Activated CD8-positive, alpha-beta memory T cell treated with anti-CD3 and anti-CD28 coated beads, Interleukin-2, amount 10 ng/mL, durations not matched to agents 7 days and 5 days (primary cell): ENCODE data around the gene FRMD4A. TPM values are rescaled to one million over a fixed set of nuclear protein-coding genes. Genes with fewer than 3 reads are reported as not detected.
"Not testable (repeated sequence)": the region's sequence is repeated elsewhere in the genome, so short reads cannot be mapped to it uniquely, and the experiment has no call there.

Source experiments
- ATAC-seq: fragments of 150-1000 bp; cut with Tn5 transposase; one replicate; pipeline ENCODE4 v1.10.0; 2021; ENCODE audit warnings: moderate library complexity
- CTCF ChIA-PET: fragments of 350-600 bp; sonication (Branson Sonifier 250); formaldehyde crosslinking; loops from one replicate; lab custom pipeline; 2021; ENCODE audit warnings: antibody characterized with exemption; lab: Charles Lee
- DNase-seq: peaks from one replicate; pipeline ENCODE4 v3.0.0-alpha.2; 2020
- H3K27ac Mint-ChIP-seq: one replicate; pipeline ENCODE4 v1.8.0; 2021; ENCODE audit warnings: mild to moderate bottlenecking, mixed read lengths
- H3K27me3 Mint-ChIP-seq: one replicate; pipeline ENCODE4 v1.8.0; 2021; ENCODE audit warnings: mixed read lengths
- H3K36me3 Mint-ChIP-seq: one replicate; pipeline ENCODE4 v1.8.0; 2021; ENCODE audit warnings: mild to moderate bottlenecking, mixed read lengths
- H3K4me1 Mint-ChIP-seq: one replicate; pipeline ENCODE4 v1.8.0; 2021; ENCODE audit warnings: mixed read lengths
- H3K4me3 Mint-ChIP-seq: one replicate; pipeline ENCODE4 v1.8.0; 2021; ENCODE audit warnings: mild to moderate bottlenecking, moderate library complexity, mixed read lengths
- H3K9me3 Mint-ChIP-seq: one replicate; pipeline ENCODE4 v1.8.0; 2022; ENCODE audit warnings: low read depth, mixed read lengths
- total RNA-seq, 2 experiments: library from RNA; stranded (reverse); gene quantifications; one replicate each; pipeline ENCODE4 v1.2.3, GENCODE V29; 2021

Gene FRMD4A
- total RNA-seq, 2 experiments from 2014 or later = 0.09 to 1.2 TPM

- peaks cover 7% of the 10 kb centered on the region for H3K4me1 Mint-ChIP-seq
- no peaks in the 10 kb centered on the region for H3K9me3 Mint-ChIP-seq
- no peak for DNase-seq
- no peak overlapping the region for H3K4me3 Mint-ChIP-seq
- H3K27me3 Mint-ChIP-seq = peaks cover 23% of the 10 kb centered on the region
- CTCF ChIA-PET = no interaction called here
- no peak overlapping the region for H3K27ac Mint-ChIP-seq
- ATAC-seq = no peak
- no peaks in the 10 kb centered on the region for H3K36me3 Mint-ChIP-seq
Observed at GRCh38 chr10:13722747-13723653, 607.7 kb downstream of the FRMD4A start.

GRCh38 chr10:13721486-13721885 lies 609.2 kb downstream of the FRMD4A start:
- CTCF ChIA-PET = no interaction called here
- Mint-ChIP-seq H3K36me3 (no peaks in the 10 kb centered on the region), H3K4me1 (peaks cover 11% of the 10 kb centered on the region), H3K9me3 (no peaks in the 10 kb centered on the region), H3K27ac (no peak overlapping the region), H3K4me3 (no peak overlapping the region), H3K27me3 (peaks cover 28% of the 10 kb centered on the region)
- ATAC-seq = no peak
- no peak for DNase-seq

DNA sequence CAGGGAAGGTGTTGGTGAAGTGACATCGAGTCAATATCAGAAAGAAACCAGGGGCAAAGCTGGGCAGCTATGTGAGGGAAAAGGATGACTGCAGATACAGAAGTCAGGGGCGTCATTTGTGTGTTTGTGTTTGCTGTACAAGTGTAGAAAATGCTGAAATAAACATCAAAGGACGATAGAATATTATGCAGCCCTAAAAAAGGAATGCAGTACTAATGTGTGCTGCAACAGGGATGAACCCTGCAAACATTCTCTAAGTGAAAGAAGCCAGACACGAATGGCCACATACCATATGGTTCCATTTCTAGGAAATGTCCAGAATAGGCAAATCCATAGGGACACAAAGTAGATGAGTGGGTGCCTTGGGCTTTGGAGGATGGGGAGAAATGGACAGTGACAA lies 610.0 kb downstream of the FRMD4A start:
- DNase-seq (no peak), ATAC-seq (no peak)
- CTCF ChIA-PET = no interaction called here
- Mint-ChIP-seq H3K9me3 (no peaks in the 10 kb centered on the region), H3K4me3 (no peak overlapping the region), H3K27ac (no peak overlapping the region), H3K4me1 (peaks cover 11% of the 10 kb centered on the region), H3K36me3 (no peaks in the 10 kb centered on the region), H3K27me3 (peaks cover 28% of the 10 kb centered on the region)

DNA sequence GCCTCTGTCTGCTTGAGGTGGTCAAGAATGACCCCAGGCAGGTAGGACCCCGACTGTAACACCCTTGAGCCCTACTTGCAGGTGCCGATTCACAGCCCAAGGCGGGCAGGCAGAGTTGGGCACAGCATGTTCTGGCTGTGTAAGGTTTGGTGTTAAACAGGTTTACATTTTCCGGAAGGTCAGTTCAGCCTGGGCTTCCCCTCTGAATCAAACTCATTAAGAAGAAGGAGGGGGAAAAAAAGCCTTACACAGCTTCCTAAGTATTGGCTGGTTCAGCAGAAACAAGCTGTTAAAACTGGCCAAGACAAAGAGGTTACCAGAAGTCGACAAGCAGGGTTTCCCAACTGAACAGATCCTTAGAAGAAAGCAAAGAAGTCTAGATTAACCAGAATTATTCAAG lies 611.3 kb downstream of the FRMD4A start:
- CTCF ChIA-PET = interaction anchor here (1.4 kb wide), 1 partner anchor 57 kb away, joined by 3 read pairs; no protein-coding TSS in a partner anchor
- ATAC-seq = no peak

DNA sequence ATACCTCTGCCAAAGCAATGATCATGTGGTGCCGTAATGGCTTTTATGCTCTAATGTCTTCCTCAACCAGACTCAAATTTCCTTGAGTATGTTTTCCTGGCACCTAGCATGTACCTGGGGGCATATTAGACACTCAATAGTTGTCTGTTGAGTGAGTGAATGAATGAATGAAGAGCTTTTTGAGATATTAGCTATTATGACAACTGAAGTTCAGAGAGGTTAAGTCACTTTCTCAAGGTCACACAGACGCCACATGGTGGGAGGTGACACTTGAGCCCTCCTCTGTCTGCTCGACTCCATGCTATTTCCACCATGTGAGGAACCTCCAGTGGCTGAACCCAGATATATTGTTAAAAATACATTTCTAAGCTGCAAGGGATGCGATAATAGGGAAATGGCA lies 611.9 kb downstream of the FRMD4A start:
- Mint-ChIP-seq H3K27me3 (peaks cover 20% of the 10 kb centered on the region), H3K4me3 (no peak overlapping the region), H3K9me3 (no peaks in the 10 kb centered on the region), H3K36me3 (no peaks in the 10 kb centered on the region), H3K4me1 (peaks cover 11% of the 10 kb centered on the region), H3K27ac (no peak overlapping the region)
- CTCF ChIA-PET = interaction anchor here (1.4 kb wide), 1 partner anchor 57 kb away, joined by 3 read pairs; no protein-coding TSS in a partner anchor
- no peak for DNase-seq
- no peak for ATAC-seq

More for the DNA sequence above, 611.3 kb downstream of the FRMD4A start:
- no peak for DNase-seq
- Mint-ChIP-seq H3K36me3 (no peaks in the 10 kb centered on the region), H3K4me1 (peaks cover 11% of the 10 kb centered on the region), H3K27ac (no peak overlapping the region), H3K4me3 (no peak overlapping the region), H3K27me3 (peaks cover 23% of the 10 kb centered on the region), H3K9me3 (no peaks in the 10 kb centered on the region)

DNA sequence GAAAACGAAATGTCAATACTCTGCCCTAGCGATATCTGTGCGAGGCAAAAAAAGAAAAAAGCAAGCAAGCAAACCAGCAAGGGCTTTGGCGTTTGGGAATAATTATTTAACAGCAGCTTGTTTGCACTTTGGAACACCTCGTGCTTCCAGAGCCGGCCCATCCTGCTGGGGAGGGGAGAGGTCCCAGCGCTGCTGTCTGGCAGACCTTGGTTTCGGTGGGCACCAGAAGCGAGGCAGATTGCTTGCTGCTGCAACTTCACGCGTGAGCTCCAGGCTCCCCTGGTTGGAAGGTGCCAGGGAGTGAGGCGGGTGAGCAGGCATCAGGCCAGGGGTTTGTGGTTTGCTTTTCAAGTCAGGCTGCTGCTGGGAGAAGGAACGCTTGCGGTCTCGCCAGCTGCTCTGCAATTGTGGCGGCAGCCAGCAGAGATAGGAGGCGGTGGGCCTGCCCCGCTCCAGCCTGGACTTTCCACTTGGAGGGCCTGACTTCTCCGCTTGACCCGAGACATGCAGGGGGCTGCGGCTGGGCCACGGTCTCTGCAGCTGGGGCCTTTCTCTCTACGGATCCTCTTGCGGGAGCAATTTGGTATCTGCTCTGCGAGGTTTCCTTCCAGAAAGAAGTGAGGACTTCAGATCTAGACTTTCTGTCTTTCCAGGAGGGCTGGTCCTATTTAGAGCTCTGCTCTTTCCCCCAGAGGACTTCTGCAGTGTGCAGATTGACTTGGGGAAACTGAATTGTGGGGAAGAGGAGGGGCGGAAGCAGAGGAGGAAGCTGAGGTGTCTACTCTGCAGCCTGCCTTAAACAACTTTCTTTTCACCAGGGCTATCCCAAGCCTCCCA lies 612.6 kb downstream of the FRMD4A start:
- CTCF ChIA-PET = interaction anchor here (1.1 to 1.4 kb wide), 2 partner anchors 58 to 59 kb away, joined by 3 to 4 read pairs; no protein-coding TSS in a partner anchor
- Mint-ChIP-seq H3K36me3 (no peaks in the 10 kb centered on the region), H3K9me3 (no peaks in the 10 kb centered on the region), H3K4me3 (no peak overlapping the region), H3K27me3 (peaks cover 14% of the 10 kb centered on the region), H3K4me1 (peaks cover 14% of the 10 kb centered on the region), H3K27ac (no peak overlapping the region)
- ATAC-seq (peak; percentile 20), DNase-seq (peak; percentile 42)

DNA sequence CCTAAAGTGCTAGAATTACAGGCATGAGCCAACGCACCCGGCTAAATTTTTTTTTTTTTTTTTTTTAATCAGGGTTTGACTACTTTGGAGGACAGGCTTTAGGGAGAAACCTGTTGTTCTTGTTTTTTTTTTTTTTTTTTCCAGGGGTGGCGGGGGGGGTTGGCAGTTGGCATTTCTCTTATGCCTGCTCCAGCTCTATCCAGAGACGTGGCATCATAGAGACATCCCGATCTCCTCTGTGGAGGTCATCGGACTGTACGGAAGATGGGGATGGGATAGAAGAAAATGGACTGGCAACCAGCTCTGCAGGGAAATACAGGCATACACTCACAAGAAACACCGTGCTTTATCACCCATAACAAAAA lies 613.2 kb downstream of the FRMD4A start:
- no peaks in the 10 kb centered on the region for H3K36me3 Mint-ChIP-seq
- ATAC-seq = no peak
- peaks cover 20% of the 10 kb centered on the region for H3K4me1 Mint-ChIP-seq
- no peak overlapping the region for H3K4me3 Mint-ChIP-seq
- peaks cover 13% of the 10 kb centered on the region for H3K27me3 Mint-ChIP-seq
- no peaks in the 10 kb centered on the region for H3K9me3 Mint-ChIP-seq
- no peak overlapping the region for H3K27ac Mint-ChIP-seq
- DNase-seq = no peak
- CTCF ChIA-PET = interaction anchor here (1.1 kb wide), 1 partner anchor 58 kb away, joined by 4 read pairs; no protein-coding TSS in a partner anchor

GRCh38 chr10:13716081-13717071 lies 614.3 kb downstream of the FRMD4A start:
- H3K27ac Mint-ChIP-seq = no peak overlapping the region
- no peak for ATAC-seq
- DNase-seq = no peak
- peaks cover 13% of the 10 kb centered on the region for H3K27me3 Mint-ChIP-seq
- no peaks in the 10 kb centered on the region for H3K36me3 Mint-ChIP-seq
- peaks cover 23% of the 10 kb centered on the region for H3K4me1 Mint-ChIP-seq
- no peak overlapping the region for H3K4me3 Mint-ChIP-seq
- no peaks in the 10 kb centered on the region for H3K9me3 Mint-ChIP-seq
- CTCF ChIA-PET = no interaction called here

GRCh38 chr10:13715596-13715995 lies 615.1 kb downstream of the FRMD4A start:
- ATAC-seq, DNase-seq, H3K27ac Mint-ChIP-seq, CTCF ChIA-PET, H3K36me3 Mint-ChIP-seq, H3K4me3 Mint-ChIP-seq, H3K9me3 Mint-ChIP-seq: not testable (repeated sequence)
- Mint-ChIP-seq H3K4me1 (peaks cover 23% of the 10 kb centered on the region), H3K27me3 (peaks cover 13% of the 10 kb centered on the region)

GRCh38 chr10:13715100-13715499 lies 615.6 kb downstream of the FRMD4A start:
- H3K27me3 Mint-ChIP-seq = peaks cover 9% of the 10 kb centered on the region
- H3K9me3 Mint-ChIP-seq = no peaks in the 10 kb centered on the region
- H3K36me3 Mint-ChIP-seq = no peaks in the 10 kb centered on the region
- CTCF ChIA-PET = no interaction called here
- peaks cover 23% of the 10 kb centered on the region for H3K4me1 Mint-ChIP-seq
- DNase-seq (no peak), ATAC-seq (no peak)
- no peak overlapping the region for H3K27ac Mint-ChIP-seq
- no peak overlapping the region for H3K4me3 Mint-ChIP-seq

- CTCF ChIA-PET = no interaction called here
- no peak overlapping the region for H3K4me3 Mint-ChIP-seq
- peaks cover 13% of the 10 kb centered on the region for H3K27me3 Mint-ChIP-seq
- no peaks in the 10 kb centered on the region for H3K9me3 Mint-ChIP-seq
- no peaks in the 10 kb centered on the region for H3K36me3 Mint-ChIP-seq
- peaks cover 19% of the 10 kb centered on the region for H3K4me1 Mint-ChIP-seq
- ATAC-seq = peak; percentile 83
- no peak overlapping the region for H3K27ac Mint-ChIP-seq
- peak; percentile 56 for DNase-seq
Observed at GRCh38 chr10:13712837-13713581, 617.7 kb downstream of the FRMD4A start.

- H3K36me3 Mint-ChIP-seq = no peaks in the 10 kb centered on the region
- CTCF ChIA-PET = no interaction called here
- H3K4me3 Mint-ChIP-seq = no peak overlapping the region
- H3K27me3 Mint-ChIP-seq = peaks cover 14% of the 10 kb centered on the region
- DNase-seq (no peak), ATAC-seq (no peak)
- no peak overlapping the region for H3K27ac Mint-ChIP-seq
- H3K4me1 Mint-ChIP-seq = peaks cover 18% of the 10 kb centered on the region
- no peaks in the 10 kb centered on the region for H3K9me3 Mint-ChIP-seq
Observed at GRCh38 chr10:13712476-13712836, 618.3 kb downstream of the FRMD4A start.
